Smooth muscle cell (in vitro differentiated cells): ENCODE results near the gene TIMP3. TPM values are rescaled to one million over a fixed set of nuclear protein-coding genes. Genes with fewer than 3 reads are reported as not detected.

Source experiments
- DNase-seq: peaks from one replicate; lab custom pipeline; 2025; ENCODE audit not compliant: unreplicated experiment; lab: John Stamatoyannopoulos, UW
- H2AFZ ChIP-seq: fragments of 200-600 bp; sonication (generic); 2 replicates; pipeline ENCODE4 v1.6.0; 2016; ENCODE audit warnings: antibody characterized with exemption, low read depth, mild to moderate bottlenecking
- H3F3A ChIP-seq: fragments of 200-600 bp; sonication (generic); 2 replicates; pipeline ENCODE4 v1.6.0; 2017; ENCODE audit warnings: antibody characterized with exemption, low read depth
- H3K27ac ChIP-seq: fragments of 200-600 bp; sonication (generic); 2 replicates; pipeline ENCODE4 v1.5.1; 2016; ENCODE audit warnings: low read depth, mild to moderate bottlenecking
- H3K27me3 ChIP-seq: fragments of 200-600 bp; sonication (generic); 2 replicates; pipeline ENCODE4 v1.6.1; 2016; ENCODE audit warnings: low read depth, mild to moderate bottlenecking
- H3K36me3 ChIP-seq: fragments of 200-600 bp; sonication (generic); 2 replicates; pipeline ENCODE4 v1.5.1; 2016; ENCODE audit warnings: low read depth
- H3K4me1 ChIP-seq: fragments of 200-600 bp; sonication (generic); 2 replicates; pipeline ENCODE4 v1.5.1; 2016; ENCODE audit warnings: low read depth
- H3K4me2 ChIP-seq: fragments of 200-600 bp; sonication (generic); 2 replicates; pipeline ENCODE4 v1.6.0; 2016; ENCODE audit warnings: mild to moderate bottlenecking
- H3K4me3 ChIP-seq: fragments of 200-600 bp; sonication (generic); 2 replicates; pipeline ENCODE4 v1.5.1; 2016; ENCODE audit warnings: mild to moderate bottlenecking
- H3K79me2 ChIP-seq: fragments of 200-600 bp; sonication (generic); 2 replicates; pipeline ENCODE4 v1.6.0; 2016; ENCODE audit warnings: low read depth, mild to moderate bottlenecking
- H3K9ac ChIP-seq: fragments of 200-600 bp; sonication (generic); 2 replicates; pipeline ENCODE4 v1.6.0; 2016; ENCODE audit warnings: low read depth
- H3K9me3 ChIP-seq: fragments of 200-600 bp; sonication (generic); replicated peaks from 2 replicates; pipeline ENCODE4 v1.5.1; 2016; ENCODE audit warnings: low read depth
- H4K20me1 ChIP-seq: fragments of 200-600 bp; sonication (generic); 2 replicates; pipeline ENCODE4 v1.6.0; 2016; ENCODE audit warnings: low read depth
- WGBS: methylation state at CpG from one replicate; pipeline ENCODE4 v1.1.7; 2016; ENCODE audit warnings: low lambda C conversion rate; 5-methylcytosine and 5-hydroxymethylcytosine counted together
- polyA plus RNA-seq: library from polyadenylated mRNA; unstranded; fragments of >200 nt; fragmentation: Nextera tagmentation; extraction: Ambion mirVana; gene quantifications from 2 replicates; pipeline ENCODE4 v1.2.1, GENCODE V29; 2016
- total RNA-seq: library from RNA; depleted of rRNA; stranded (reverse); fragments of >200 nt; gene quantifications from 2 replicates; pipeline ENCODE4 v1.2.3, GENCODE V29; 2014
- TF ChIP-seq, protein P1 (sequence below): fragments of 200-600 bp; sonication (generic); IDR thresholded peaks from 2 replicates; pipeline ENCODE4 v1.5.1; 2017; ENCODE audit warnings: borderline replicate concordance, mild to moderate bottlenecking, antibody characterized with exemption; ENCODE audit not compliant: insufficient read depth, poor library complexity, severe bottlenecking

The TIMP3 gene
- total and polyA plus RNA-seq, 2 experiments from 2014 or later: 3,210 to 3,942 TPM

DNA sequence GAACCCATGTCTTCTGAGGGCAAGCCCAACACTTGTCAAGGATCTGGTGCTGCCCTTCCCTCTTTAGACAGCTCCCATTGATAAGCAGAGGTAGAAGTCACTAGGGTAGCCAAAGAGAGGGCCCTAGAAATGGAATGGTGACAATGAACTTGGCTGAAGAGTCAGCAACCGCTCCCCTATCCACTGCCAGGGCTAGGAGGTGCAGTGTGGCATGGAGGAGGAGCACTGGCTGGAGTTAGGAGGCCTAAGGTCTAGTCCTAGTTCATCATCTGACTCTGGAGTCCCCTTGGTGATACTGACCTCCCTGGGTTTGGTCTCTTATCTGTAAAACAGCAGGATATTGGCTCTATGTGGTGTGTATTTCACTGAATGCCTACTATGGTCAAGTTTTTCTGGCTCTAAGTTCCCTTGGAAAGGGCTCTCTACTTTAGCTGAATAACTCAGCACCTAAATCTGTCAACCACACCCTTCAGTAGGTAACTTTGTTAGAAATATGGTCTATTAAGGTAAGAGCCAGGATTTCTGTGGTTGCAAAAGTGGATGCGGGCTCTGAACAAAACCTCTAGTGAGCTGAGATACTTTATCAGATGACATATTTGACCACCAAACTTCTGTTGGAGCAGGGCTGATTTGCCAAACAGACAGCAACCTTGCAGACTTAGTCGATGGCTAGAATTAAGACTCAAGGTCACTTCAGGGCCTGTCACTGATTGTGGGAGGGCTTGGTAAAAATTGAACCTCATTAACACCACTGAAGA, 10.5 kb downstream of the TIMP3 start:
- Histone ChIP-seq H3K9ac (no peak overlapping the region), H3K4me1 (peaks cover 17% of the 10 kb centered on the region), H4K20me1 (peaks cover 99% of the 10 kb centered on the region), H3K4me3 (no peak overlapping the region), H3K9me3 (no peaks in the 10 kb centered on the region), H3K4me2 (peak overlapping the region; percentile 78), H3K27me3 (no peaks in the 10 kb centered on the region), H3K27ac (peak overlapping the region; percentile 76), H3F3A (peaks cover 87% of the 10 kb centered on the region), H3K79me2 (peaks cover 98% of the 10 kb centered on the region), H2AFZ (no peak overlapping the region), H3K36me3 (peaks cover 7% of the 10 kb centered on the region)
- TF ChIP-seq, protein P1, sequence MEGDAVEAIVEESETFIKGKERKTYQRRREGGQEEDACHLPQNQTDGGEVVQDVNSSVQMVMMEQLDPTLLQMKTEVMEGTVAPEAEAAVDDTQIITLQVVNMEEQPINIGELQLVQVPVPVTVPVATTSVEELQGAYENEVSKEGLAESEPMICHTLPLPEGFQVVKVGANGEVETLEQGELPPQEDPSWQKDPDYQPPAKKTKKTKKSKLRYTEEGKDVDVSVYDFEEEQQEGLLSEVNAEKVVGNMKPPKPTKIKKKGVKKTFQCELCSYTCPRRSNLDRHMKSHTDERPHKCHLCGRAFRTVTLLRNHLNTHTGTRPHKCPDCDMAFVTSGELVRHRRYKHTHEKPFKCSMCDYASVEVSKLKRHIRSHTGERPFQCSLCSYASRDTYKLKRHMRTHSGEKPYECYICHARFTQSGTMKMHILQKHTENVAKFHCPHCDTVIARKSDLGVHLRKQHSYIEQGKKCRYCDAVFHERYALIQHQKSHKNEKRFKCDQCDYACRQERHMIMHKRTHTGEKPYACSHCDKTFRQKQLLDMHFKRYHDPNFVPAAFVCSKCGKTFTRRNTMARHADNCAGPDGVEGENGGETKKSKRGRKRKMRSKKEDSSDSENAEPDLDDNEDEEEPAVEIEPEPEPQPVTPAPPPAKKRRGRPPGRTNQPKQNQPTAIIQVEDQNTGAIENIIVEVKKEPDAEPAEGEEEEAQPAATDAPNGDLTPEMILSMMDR: no peak
- no peak for DNase-seq
- WGBS: 70% methylated on average over 3 of the region's 3 CpGs

DNA sequence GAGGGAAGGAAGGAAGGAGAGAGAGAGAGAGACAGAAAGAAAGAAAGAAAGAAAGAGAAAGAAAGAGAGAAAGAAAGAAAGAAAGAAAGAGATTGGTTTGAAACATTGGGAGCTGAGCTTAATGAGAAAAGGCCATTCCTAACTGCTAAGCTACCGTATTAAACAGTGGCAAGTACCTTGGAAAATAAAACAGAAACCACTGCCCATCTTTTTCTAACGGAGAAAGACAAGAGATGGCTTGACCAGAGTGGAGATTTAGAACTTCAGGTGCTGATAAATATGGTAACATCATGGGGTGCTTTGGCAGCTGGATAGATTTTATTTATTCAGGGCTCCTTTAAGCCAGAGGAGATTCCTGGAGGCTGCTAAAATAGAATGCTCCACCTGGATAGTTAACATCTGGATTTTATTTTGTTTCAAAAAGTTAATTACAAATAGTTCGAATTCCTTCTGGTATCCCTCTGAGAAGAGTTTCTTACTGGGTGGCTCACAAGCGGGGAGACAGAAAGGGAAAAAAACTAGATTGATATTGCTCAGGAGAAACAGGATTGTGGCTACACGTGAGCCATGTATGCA, 12.9 kb downstream of the TIMP3 start:
- 73% methylated on average over 5 of the region's 5 CpGs for WGBS
- TF ChIP-seq, protein P1: no peak
- no peak overlapping the region for H3K4me3 ChIP-seq
- H3K4me1 ChIP-seq: peaks cover 17% of the 10 kb centered on the region
- H3K9me3 ChIP-seq: no peaks in the 10 kb centered on the region
- H3K4me2 ChIP-seq: peak overlapping the region; percentile 4
- H3K79me2 ChIP-seq: peaks cover 100% of the 10 kb centered on the region
- H3K36me3 ChIP-seq: peaks cover 7% of the 10 kb centered on the region
- peak overlapping the region; percentile 76 for H3K27ac ChIP-seq
- no peak for DNase-seq
- no peaks in the 10 kb centered on the region for H3K27me3 ChIP-seq
- no peak overlapping the region for H3K9ac ChIP-seq
- H2AFZ ChIP-seq: no peak overlapping the region
- peaks cover 100% of the 10 kb centered on the region for H4K20me1 ChIP-seq
- peaks cover 91% of the 10 kb centered on the region for H3F3A ChIP-seq

DNA sequence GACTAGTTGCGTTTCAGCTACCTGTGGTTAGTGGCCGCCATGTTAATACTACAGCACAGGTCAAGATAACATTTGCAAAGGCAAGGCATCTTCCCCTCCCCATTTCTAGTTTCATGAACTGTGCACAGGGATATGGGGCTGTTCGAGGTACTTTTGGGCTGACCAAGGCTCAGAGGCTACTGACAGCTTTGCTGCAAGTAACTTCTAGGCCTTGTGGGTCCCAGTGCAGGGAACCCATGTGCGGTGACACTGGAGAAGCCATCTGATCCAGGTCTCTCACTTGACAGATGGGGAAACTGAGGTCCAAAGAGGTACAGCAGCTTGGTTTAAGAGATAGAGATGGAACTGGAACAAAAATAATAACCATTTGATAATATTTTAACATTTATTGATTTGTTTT, 13.6 kb downstream of the TIMP3 start:
- H3K79me2 ChIP-seq: peaks cover 99% of the 10 kb centered on the region
- H3F3A ChIP-seq: peaks cover 90% of the 10 kb centered on the region
- H2AFZ ChIP-seq: no peak overlapping the region
- no peaks in the 10 kb centered on the region for H3K9me3 ChIP-seq
- WGBS: 84% methylated on average over 4 of the region's 4 CpGs
- H3K36me3 ChIP-seq: peaks cover 7% of the 10 kb centered on the region
- H3K9ac ChIP-seq: no peak overlapping the region
- H3K4me2 ChIP-seq: peak overlapping the region; percentile 4
- no peaks in the 10 kb centered on the region for H3K27me3 ChIP-seq
- peaks cover 14% of the 10 kb centered on the region for H3K4me1 ChIP-seq
- TF ChIP-seq, protein P1: no peak
- no peak overlapping the region for H3K4me3 ChIP-seq
- no peak for DNase-seq
- peaks cover 100% of the 10 kb centered on the region for H4K20me1 ChIP-seq
- H3K27ac ChIP-seq: peak overlapping the region; percentile 76
